Mammary epithelial cell (primary cell): ENCODE results near the gene WNT7B.

Experiments used
- CTCF ChIP-seq, 2 donors: IDR thresholded peaks in 1 of 2; conservative IDR thresholded peaks in 1 of 2; 2 replicates each; pipeline ENCODE4 v1.5.1; 2011 to 2012; ENCODE audit warnings: inconsistent platforms in 2 of 2, low read length in 2 of 2, mild to moderate bottlenecking in 2 of 2, control low read depth in 1 of 2, low read depth in 1 of 2; ENCODE audit not compliant: insufficient read depth in 1 of 2; ENCODE audit errors: extremely low read depth in 1 of 2
- EZH2 ChIP-seq: IDR thresholded peaks from 2 replicates; pipeline ENCODE4 v1.6.1; 2012; ENCODE audit warnings: low read length, inconsistent platforms, borderline replicate concordance

GRCh38 chr22:45987136-45987861 lies 10.3 kb upstream of the WNT7B start:
- no peak for TF ChIP-seq CTCF (conservative IDR thresholded peaks at IDR 0.05 in 1 of 2, IDR thresholded peaks at IDR 0.05 in 1 of 2; ENCODE audit: extremely low read depth in 1 of 2, insufficient read depth in 1 of 2, low read depth in 1 of 2, low read length in 2 of 2)
- no peak for TF ChIP-seq EZH2
